GM23338 (cell line): Measurements from ENCODE around the gene TANGO2. TPM values are rescaled to one million over a fixed set of nuclear protein-coding genes. Genes with fewer than 3 reads are reported as not detected.

Experiments used
- ATAC-seq: fragments of 200-7000 bp; cut with Tn5 transposase; 3 replicates; pipeline ENCODE4 v1.9.1; 2020
- DNase-seq: peaks from one replicate; pipeline ENCODE4 v3.0.0-alpha.2; 2015; ENCODE audit warnings: low spot score
- H2AFZ ChIP-seq: fragments of 200-600 bp; sonication (generic); 2 replicates; pipeline ENCODE4 v1.8.0; 2016; ENCODE audit warnings: antibody characterized with exemption, mild to moderate bottlenecking, moderate library complexity
- H3F3A ChIP-seq: fragments of 200-600 bp; sonication (generic); replicated peaks from 2 replicates; pipeline ENCODE4 v1.8.0; 2017; ENCODE audit warnings: antibody characterized with exemption, mixed run types, low read depth
- H3K27ac ChIP-seq: fragments of 200-600 bp; sonication (generic); 2 replicates; pipeline ENCODE4 v1.6.1; 2016; ENCODE audit warnings: low read depth
- H3K27me3 ChIP-seq: fragments of 200-600 bp; sonication (generic); 2 replicates; pipeline ENCODE4 v1.8.0; 2016; ENCODE audit warnings: mild to moderate bottlenecking, mixed run types, moderate library complexity; ENCODE audit not compliant: insufficient read depth
- H3K36me3 ChIP-seq: fragments of 200-600 bp; sonication (generic); 2 replicates; pipeline ENCODE4 v1.8.0; 2016; ENCODE audit warnings: mild to moderate bottlenecking; ENCODE audit not compliant: insufficient read depth
- H3K4me1 ChIP-seq: fragments of 200-600 bp; sonication (generic); 2 replicates; pipeline ENCODE4 v1.8.0; 2016; ENCODE audit warnings: mild to moderate bottlenecking, moderate library complexity; ENCODE audit not compliant: insufficient read depth
- H3K4me2 ChIP-seq: fragments of 200-600 bp; sonication (generic); 2 replicates; pipeline ENCODE4 v1.7.1; 2017; ENCODE audit warnings: mixed run types
- H3K4me3 ChIP-seq: fragments of 200-600 bp; sonication (generic); 2 replicates; pipeline ENCODE4 v1.6.1; 2016; ENCODE audit warnings: mixed run types
- H3K79me2 ChIP-seq: fragments of 200-600 bp; sonication (generic); replicated peaks from 2 replicates; pipeline ENCODE4 v1.8.0; 2017; ENCODE audit warnings: mild to moderate bottlenecking; ENCODE audit not compliant: insufficient read depth
- H3K9me2 ChIP-seq: fragments of 200-600 bp; sonication (generic); 2 replicates; pipeline ENCODE4 v1.8.0; 2017; ENCODE audit not compliant: insufficient read depth
- H4K20me1 ChIP-seq: fragments of 200-600 bp; sonication (generic); replicated peaks from 2 replicates; pipeline ENCODE4 v1.8.0; 2017; ENCODE audit warnings: mild to moderate bottlenecking; ENCODE audit not compliant: insufficient read depth
- H3K27ac Mint-ChIP-seq: 2 replicates; pipeline ENCODE4 v1.8.0; 2020; ENCODE audit warnings: inconsistent platforms, mild to moderate bottlenecking, moderate library complexity, mixed read lengths
- H3K27me3 Mint-ChIP-seq: 3 replicates; pipeline ENCODE4 v1.8.0; 2022; ENCODE audit warnings: low read depth, mild to moderate bottlenecking, moderate library complexity, mixed read lengths, inconsistent platforms; ENCODE audit not compliant: insufficient read depth, poor library complexity
- H3K36me3 Mint-ChIP-seq: 3 replicates; pipeline ENCODE4 v1.8.0; 2021; ENCODE audit warnings: low read depth, mild to moderate bottlenecking, inconsistent platforms, moderate library complexity, mixed read lengths
- H3K4me1 Mint-ChIP-seq: 3 replicates; pipeline ENCODE4 v1.8.0; 2020; ENCODE audit warnings: mild to moderate bottlenecking, inconsistent platforms, mixed read lengths
- H3K4me3 Mint-ChIP-seq: 3 replicates; pipeline ENCODE4 v1.8.0; 2021; ENCODE audit warnings: moderate library complexity, mild to moderate bottlenecking, inconsistent platforms, mixed read lengths
- H3K9me3 Mint-ChIP-seq: 3 replicates; pipeline ENCODE4 v1.8.0; 2020; ENCODE audit warnings: moderate library complexity, mild to moderate bottlenecking, inconsistent platforms, mixed read lengths
- CTCF ChIP-seq, 2 experiments: fragments of 200-600 bp in 1 of 2; sonication (generic) in 1 of 2; conservative IDR thresholded peaks; 2 replicates each; pipeline versions ENCODE4 v1.5.1 to v1.6.1; 2016 to 2017; ENCODE audit warnings: antibody characterized with exemption in 2 of 2, low read depth in 2 of 2, mild to moderate bottlenecking in 2 of 2, moderate library complexity in 1 of 2
- ETS1 ChIP-seq: IDR thresholded peaks from 2 replicates; pipeline ENCODE4 v1.6.1; 2016; ENCODE audit warnings: antibody characterized with exemption
- ZNF462 ChIP-seq: fragments of 250-450 bp; sonication (Bioruptor Pico); IDR thresholded peaks from 2 replicates; pipeline ENCODE4 v1.5.0; 2020; ENCODE audit warnings: mild to moderate bottlenecking, moderate library complexity
- polyA plus RNA-seq: library from polyadenylated mRNA; unstranded; fragments of >200 nt; fragmentation: Nextera tagmentation; extraction: Ambion mirVana; gene quantifications from 2 replicates; pipeline ENCODE4 v1.2.1, GENCODE V29; 2016
- total RNA-seq: library from RNA; depleted of rRNA; stranded (reverse); fragments of >200 nt; shearing (Covaris generic); gene quantifications from 2 replicates; pipeline ENCODE4 v1.2.3, GENCODE V29; 2014

TANGO2 gene
- total and polyA plus RNA-seq, 2 experiments from 2014 or later = 6.9 to 15.0 TPM

- TF ChIP-seq ZNF462 (no peak), ETS1 (no peak), CTCF (conservative IDR thresholded peaks at IDR 0.05; ENCODE audit: low read depth in 2 of 2) (no peak)
These were observed 17.6 kb upstream of the TANGO2 start (continued) for GRCh38 chr22:20003304-20003703.

- H3K4me2 ChIP-seq = no peak overlapping the region
- no peaks in the 10 kb centered on the region; the same call in 1 of the 2 replicates for H3F3A ChIP-seq
- no peak overlapping the region for H3K4me3 ChIP-seq
- Mint-ChIP-seq H3K36me3 (peaks cover 21% of the 10 kb centered on the region), H3K4me1 (peaks cover 28% of the 10 kb centered on the region), H3K27me3 (peaks cover 3% of the 10 kb centered on the region), H3K27ac (no peak overlapping the region), H3K9me3 (peaks cover 20% of the 10 kb centered on the region), H3K4me3 (no peak overlapping the region)
- H3K27me3 ChIP-seq = no peaks in the 10 kb centered on the region
- DNase-seq (no peak), ATAC-seq (no peak)
- peaks cover 8% of the 10 kb centered on the region for H3K36me3 ChIP-seq
- no peaks in the 10 kb centered on the region for H3K79me2 ChIP-seq
- no peak overlapping the region for H3K27ac ChIP-seq
- H4K20me1 ChIP-seq = no peaks in the 10 kb centered on the region; the same call in 1 of the 2 replicates
- no peaks in the 10 kb centered on the region for H3K9me2 ChIP-seq
- no peak overlapping the region for H2AFZ ChIP-seq
- peaks cover 10% of the 10 kb centered on the region; the same call in 1 of the 2 replicates for H3K4me1 ChIP-seq
- TF ChIP-seq CTCF (conservative IDR thresholded peaks at IDR 0.05; ENCODE audit: low read depth in 2 of 2) (no peak), ZNF462 (no peak)
These were observed 16.4 kb upstream of the TANGO2 start for GRCh38 chr22:20004464-20004863.
